Activated CD4-positive, alpha-beta T cell treated with anti-CD3 and anti-CD28 coated beads, Interleukin-2, amount 50 U/mL, for 16 hours (primary cell): ENCODE data around the gene CDK5RAP1.

Experiments
- DNase-seq: peaks from one replicate; pipeline ENCODE4 v3.0.0-alpha.2; 2020

Gene CDK5RAP1

DNA sequence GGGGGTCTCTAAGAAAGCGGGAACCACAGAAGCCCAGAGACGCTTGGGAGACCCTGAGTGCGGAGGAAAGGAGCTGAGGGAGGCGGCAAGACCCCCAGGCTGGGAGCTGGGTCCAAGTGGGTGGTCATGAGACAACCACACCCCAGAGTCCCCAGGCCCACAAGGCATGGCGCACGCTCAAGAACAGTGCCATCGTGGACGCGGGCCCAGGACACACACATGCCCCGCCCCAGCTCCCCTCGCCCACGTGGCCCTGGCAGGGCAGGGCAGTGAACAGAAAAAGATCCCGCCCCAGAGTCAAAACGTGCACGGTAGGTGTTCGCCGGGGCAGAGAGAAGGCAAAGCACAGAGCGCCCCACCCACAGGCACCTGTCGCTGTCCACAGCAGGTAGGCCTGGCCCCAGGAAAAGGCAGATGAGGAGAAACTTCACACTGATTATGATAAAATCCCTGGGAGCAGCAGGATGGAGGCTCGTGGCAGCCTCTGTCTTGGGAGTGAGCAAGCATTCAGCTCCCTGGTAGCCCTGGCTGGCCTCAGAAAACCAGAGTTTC, 68.3 kb downstream of the CDK5RAP1 start:
- DNase-seq = no peak

DNA sequence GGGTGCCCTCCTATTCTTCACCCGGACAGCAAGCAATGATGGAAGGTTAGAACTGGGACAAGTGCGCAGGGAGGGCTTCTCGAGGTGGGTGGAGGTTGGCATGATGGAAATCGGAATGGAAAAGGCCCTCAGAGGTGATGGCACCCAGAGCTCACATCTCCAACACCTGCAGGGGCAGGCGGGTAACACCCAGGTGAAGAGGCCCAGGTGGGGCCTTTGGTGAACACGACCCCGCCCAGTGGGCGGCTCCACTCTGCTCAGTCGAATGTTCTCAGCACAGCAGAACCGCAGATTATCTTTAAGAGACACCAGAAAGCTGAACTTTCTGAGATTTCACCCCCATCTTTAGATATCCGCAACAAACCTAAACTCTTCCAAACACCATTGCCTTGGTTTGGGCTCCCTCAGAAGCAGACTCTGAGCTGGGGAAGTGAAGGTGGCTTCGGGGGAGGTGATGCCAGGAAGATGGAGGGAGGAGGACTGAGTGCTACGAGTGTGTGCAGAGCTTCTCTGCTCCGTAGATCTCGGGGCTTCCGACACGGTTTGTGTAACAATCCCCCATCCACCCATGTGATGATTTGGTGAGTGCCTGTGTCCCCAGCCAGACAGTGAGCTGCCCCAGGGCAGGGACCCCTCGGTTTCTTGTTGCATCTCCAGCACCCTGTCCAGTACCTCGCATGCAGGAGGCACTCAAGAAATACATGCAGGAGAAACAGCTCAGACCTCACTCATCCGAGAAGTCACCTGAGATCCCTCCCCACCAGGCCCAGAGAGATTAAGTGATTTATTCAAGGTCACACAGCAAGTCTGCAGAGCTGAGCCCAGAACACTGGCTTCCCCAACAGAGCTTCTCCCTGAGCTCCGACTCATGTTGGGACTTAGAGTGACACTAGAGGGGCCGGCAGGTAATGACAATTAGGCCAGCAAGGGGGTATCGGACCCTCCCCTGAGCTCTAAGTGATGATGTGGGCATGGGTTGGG, 72.9 kb downstream of the CDK5RAP1 start:
- DNase-seq = no peak

DNA sequence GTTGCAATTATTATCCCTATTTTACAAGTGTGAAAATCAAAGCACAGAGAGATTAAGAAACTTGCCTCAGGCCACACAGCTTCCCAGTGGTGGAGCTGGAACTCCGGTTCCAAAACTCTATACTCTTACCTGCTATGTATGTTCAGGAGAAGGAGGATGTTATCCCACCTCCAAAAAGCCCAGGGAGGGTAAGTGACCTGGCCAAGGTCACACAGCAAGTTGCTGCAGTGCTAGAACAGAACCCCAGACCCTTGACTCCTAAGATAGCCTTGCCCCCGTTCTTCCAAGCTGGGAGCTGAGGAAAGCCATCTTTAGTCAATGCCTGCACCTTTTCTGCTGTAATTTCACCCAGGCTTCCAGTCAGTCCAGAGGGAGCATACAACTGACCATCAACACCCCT, 76.0 kb downstream of the CDK5RAP1 start:
- DNase-seq = no peak

- DNase-seq = no peak
Observed at GRCh38 chr20:33323236-33323635, 78.1 kb downstream of the CDK5RAP1 start.

DNA sequence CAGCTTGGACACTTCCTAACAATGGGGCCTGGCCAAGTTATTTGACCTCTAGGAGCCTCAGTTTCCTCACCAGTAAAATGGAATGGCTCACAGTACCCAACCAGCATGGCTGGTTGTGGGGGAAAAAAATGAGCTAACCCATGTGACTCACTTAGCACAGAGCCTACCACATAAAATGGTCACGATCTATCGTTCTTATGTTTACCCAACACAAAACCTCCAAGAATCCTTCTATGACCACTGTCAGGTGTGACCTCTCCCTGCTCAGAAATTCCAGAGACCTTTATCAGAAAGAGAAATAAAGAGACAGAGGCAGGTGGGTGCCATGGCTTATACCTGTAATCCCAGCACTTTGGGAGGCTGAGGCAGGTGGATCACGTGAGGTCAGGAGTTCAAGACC, 78.9 kb downstream of the CDK5RAP1 start:
- DNase-seq = no peak

DNA sequence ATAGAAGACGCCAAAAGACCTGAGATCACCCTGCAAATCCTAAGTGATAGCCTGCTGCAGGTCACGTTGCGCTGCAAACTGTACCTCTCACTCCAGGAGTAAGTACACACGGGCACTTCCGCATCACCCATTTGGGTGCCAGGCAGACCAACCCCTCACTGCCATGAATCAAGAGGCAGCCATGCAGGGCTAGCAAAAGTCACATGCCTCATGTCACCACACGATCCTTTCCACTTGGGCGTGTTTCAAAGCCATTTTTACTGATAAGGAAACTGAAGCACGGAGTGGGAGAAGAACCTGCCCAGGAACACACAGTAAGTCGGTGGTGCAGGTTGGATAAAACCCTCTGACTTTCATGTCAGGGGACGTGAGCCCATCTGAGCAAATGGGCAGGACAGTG, 81.3 kb downstream of the CDK5RAP1 start:
- DNase-seq = no peak

GRCh38 chr20:33318096-33318429, 83.3 kb downstream of the CDK5RAP1 start:
- no peak for DNase-seq

GRCh38 chr20:33317424-33318095, 83.8 kb downstream of the CDK5RAP1 start:
- DNase-seq = no peak

DNA sequence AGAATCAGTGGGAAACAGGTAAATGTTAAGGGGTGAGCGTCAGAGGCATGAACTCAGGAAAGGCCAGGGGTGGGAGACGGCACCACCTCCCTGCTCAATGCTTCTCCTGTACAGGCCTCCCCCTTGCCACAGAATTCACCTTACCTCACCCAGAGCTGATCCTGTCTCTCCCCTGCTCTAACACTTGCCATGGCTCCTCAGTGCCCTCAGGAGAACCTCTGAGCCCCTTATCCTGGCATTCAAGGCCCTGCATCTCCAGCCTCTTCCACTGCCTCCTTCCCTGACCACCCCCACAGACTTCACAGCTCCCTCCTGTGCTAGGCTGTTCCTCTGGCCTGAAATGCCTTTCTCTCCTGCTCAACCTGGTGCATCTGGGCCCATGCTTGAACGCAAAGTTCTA, 84.4 kb downstream of the CDK5RAP1 start:
- no peak for DNase-seq

DNA sequence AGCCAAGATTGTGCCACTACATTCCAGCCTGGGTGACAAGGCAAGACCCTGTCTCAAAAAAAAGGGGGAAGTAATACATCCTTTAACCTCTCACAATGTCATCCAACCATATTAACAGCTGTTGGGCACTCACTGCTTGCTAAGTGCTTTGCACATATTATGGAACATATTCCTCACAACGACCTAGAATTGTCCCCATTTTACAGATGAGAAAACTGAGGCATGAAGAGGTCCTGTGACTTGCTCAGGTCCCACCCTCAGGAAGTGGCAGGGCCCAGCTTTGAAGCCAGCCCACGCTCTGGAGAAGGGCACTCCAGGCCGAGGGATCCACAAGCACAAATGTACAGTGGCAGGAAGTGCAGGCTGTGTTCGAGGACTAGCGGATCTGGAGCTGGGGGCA, 85.0 kb downstream of the CDK5RAP1 start:
- no peak for DNase-seq

DNA sequence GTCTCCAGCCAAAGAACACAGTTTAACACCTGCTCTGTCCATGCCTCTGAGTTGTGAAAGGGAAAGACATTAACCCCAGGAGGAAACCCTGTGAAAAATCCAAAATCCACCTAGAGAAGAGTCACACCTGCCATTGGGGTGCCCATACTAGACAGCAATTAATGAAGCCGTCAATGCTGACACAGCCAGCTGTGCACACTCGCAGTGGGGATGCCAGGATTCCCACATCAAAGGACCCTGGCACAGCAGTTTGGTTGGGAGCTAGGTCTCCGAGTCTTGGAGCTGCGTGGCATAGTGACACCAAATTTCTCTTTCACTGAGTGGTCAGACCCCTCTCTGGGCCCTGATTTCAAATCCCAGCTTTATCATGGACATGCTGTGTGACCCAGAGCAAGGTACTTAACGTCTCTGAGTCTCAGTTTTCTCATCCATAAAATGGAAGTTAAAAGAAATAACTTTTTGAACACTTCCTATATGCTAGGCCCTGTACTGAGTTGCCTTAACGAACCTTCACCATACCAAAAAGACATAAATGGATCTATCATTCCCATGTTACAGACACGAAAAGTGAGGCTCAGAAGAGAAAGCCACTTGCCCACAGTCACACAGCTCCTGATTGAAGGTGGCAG, 87.5 kb downstream of the CDK5RAP1 start:
- DNase-seq = no peak

DNA sequence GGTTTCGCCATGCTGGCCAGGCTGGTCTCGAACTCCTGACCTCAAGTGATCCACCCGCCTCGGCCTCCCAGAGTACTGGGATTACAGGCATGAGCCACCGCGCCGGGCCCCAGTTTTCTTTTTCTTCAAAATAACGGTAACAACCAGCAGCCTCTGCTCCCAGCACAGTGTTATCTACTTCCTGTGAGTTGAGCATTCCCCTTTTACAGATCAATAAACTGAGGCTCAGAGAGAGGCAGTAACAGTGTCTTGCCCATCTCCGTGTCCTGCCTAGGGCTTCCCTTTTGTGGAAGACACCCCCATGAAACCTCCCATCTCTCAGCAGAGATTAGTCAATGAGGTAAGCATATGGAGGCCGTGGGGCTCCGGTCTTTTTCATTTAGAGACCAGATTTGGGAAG, 88.7 kb downstream of the CDK5RAP1 start:
- DNase-seq = no peak

- DNase-seq = no peak
Observed at GRCh38 chr20:33311996-33312395, 89.3 kb downstream of the CDK5RAP1 start.

DNA sequence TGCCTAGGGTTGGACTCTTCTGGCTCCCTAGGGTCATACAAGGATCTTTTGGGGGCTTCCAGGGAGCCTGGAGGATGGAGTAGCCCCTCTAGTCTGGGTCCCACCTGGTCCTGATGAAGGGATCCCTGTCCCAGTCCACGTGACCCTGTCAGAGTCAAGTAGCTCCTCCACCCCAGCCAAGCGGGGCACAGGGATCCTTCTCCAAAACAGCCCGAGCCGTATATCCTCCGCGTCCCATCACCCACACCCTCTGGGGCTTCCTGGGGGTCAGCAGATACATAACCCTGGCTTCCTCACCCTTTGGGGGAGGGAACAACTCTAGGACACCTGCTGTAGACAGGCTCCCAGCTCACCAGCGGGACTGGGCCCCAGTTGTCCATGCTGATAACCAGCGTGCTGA, 90.3 kb downstream of the CDK5RAP1 start:
- no peak for DNase-seq

DNA sequence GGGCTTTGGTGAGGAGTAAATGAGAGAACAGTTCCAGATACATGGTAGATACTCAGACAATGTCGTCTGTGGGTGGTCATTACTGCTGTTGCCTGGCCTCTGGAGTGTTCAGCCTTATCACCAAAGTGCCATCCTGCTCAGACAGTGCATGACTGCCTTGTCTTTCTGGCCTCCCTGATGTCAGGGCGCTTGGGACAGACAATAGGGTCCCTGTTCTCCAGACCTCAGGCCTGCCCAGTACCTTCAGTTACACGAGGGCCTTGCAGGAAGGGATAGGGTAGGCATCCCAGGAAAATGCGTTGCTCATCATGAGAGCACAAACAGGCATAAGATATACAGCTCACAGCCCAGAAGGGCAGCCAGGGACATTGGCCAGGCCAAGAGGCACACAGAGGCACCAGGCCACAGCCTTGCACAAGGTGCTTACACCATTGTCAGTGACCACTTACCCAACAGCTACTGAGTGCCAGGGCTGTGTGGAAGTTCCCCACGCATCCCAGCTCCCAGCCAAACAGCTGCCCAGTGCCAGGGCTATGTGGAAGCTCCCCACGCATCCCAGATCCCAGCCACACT, 90.9 kb downstream of the CDK5RAP1 start:
- DNase-seq = no peak

DNA sequence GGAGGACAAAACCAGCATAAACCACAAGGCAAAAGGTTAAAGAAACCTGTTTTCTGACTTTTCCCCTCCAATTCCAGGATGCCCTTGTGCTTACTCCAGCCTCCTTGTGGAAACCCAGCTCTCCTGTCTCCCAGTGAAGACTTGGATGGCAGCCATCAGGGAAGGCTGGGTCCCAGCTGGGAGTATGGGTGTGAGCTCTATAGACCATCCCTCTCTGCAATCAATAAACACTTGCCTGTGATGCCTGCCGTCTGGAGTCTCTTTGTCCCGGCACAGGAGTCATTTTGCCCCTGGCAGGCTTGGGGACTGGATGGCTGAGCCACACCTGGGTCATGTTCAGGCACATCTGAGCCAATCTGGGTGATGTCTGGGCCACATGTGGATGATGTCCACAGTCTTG, 91.7 kb downstream of the CDK5RAP1 start:
- DNase-seq = no peak
